NCI-H2227 (cell line): ENCODE data around the gene IL11.
A peak's percentile ranks its signal among the peaks of the same experiment; 100 is the strongest.

Experiments
- DNase-seq: peaks from one replicate; lab custom pipeline; 2025; ENCODE audit not compliant: unreplicated experiment; lab: John Stamatoyannopoulos, UW

Gene IL11

GRCh38 chr19:55391702-55392615, 21.7 kb upstream of the IL11 start:
- no peak for DNase-seq

DNA sequence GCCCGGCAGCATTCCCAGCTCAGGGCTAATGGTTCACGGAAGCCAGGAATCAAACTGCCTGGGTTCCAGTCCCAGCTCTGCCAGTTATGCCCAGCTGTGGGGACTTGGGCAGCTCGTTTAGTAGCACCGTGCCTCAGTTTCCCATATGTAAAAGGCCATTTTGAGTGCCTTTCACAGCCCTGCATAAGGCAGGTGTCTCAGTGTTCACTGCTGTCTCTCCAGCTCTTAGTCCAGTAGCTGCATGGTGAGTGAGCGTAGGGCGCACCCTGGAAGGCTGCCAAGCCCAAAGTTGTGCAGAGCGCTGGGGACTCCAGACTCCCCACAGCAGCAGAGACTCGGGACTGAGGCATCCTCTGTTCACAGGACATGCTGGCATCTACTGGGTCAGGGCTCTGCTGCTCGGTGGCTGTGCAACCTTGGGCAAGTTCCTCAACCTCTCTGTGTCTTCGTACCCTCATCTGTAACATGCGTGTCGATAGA, 21.0 kb upstream of the IL11 start:
- no peak for DNase-seq

GRCh38 chr19:55390461-55390880, 20.2 kb upstream of the IL11 start:
- DNase-seq = no peak

DNA sequence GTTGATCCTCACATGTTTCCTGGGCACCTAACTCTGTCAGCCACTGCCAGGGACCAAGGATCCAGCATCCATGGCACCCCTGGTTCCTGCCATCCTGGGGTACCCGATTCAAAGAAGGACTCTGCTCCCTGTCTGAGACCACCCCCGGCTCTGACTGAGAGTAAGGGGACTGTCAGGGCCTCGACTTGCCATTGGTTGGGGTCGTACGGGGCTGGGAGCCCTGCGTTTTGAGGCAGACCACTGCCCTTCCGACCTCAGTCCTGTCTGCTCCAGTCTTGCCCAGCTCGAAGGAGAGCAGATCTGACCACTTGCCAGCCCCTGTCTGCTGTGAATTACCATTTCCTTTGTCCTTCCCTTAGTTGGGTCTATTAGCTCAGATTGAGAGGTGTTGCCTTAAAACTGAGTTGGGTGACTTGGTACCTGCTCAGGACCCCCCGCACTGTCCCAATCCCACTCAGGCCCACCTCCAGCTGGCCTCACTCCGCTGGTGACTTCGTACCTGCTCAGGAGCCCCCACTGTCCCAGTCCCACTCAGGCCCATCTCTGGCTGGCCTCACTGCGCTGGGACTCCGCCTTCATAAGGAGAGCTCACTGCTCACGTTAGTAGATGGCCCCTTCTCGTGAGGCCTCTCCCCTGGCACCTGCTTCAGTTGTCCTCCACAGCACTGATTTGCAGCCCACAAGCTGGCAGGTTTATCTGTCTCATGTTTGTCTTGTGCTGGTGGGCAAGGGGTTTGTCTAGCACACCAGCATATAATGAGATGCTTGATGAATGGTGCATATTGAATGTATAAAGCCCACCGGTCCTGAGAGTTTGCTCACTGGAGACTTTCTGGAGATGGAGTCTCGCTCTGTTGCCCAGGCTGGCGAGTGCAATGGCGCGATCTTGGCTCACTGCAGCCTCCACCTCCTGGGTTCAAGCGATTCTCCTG, 19.4 kb upstream of the IL11 start:
- DNase-seq = no peak

GRCh38 chr19:55387736-55388497, 17.7 kb upstream of the IL11 start:
- DNase-seq = no peak

- DNase-seq = no peak
Measured at GRCh38 chr19:55386493-55386971, 16.3 kb upstream of the IL11 start.

- peak; percentile 100 for DNase-seq
Measured at GRCh38 chr19:55385724-55386492, 15.6 kb upstream of the IL11 start, which contains the start of gene RPL28. Gene RPL28, plus strand, starts transcription at chr19:55385932. Its CDS starts 426 bp downstream, at chr19:55386358.

DNA sequence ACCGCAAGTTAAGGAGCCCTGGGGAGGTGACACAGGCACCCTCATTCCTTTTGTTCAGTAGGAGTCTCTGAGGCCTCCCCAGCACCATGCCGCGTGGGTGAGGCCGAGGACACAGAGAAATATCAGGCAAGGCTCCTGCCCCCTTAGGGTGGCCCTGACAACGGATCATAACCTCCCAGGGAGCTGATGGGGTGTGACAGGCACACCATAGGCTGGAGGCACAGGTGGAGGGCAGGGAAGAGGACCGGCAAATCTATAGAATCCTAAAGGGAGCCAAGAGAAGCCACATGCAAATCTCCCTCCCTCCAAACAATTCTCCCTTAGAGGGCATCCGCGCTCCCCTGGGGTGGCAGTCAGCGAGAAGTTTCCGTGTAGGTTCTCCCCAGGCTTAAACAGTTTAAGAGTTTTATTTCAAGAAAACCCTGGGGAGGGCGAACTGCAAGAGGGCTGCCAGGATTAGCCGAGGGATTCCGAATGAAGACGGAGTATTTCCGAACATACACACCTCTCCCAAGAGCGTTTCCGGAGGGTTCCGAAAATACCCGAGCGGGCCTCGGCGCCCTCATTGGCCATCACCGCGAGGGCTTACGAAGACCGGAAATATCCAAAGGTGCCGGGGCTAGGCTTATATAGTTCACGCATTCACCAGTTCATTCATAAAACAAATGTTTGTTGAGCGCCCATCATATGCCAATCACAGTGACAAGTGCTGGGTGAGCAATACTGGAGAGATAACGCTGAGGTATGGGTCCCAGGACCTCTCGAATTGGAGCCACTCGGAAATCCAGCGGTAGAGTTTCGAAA, 14.9 kb upstream of the IL11 start:
- DNase-seq = peak; percentile 100

GRCh38 chr19:55384131-55384919, 14.1 kb upstream of the IL11 start, which contains the start of gene TMEM238:
Gene TMEM238, minus strand, starts transcription at chr19:55384292. Its CDS starts 33 bp downstream, at chr19:55384259.
- peak; percentile 69 for DNase-seq

- DNase-seq = peak; percentile 90
Measured at GRCh38 chr19:55383279-55384130, 13.2 kb upstream of the IL11 start.

DNA sequence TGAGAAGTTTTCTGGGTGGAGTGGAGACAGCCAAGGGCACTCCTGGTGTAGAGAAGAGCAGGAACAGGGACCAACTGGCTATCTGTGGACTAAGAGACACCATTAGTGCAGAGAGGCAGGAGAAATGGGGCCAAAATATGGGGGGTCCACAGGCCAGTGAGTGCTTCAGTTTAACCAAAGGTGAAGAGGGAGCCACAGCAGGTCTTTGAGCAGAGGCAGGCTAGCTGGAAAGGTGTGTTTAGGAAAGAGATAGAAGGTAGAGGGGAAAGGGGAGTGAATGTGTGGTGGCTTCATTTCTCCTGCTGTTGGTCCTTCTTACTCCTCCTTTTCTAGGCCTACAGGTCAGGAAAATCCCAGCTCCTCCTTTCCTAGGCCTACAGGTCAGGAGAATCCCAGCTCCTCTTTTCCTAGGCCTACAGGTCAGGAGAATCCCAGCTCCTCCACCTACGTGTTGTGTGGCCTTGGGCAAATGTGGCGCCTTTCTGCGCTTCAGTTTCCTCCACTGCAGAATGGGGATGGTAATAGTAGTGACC, 12.3 kb upstream of the IL11 start:
- no peak for DNase-seq

- no peak for DNase-seq
Measured at GRCh38 chr19:55382013-55382412, 11.8 kb upstream of the IL11 start.

DNA sequence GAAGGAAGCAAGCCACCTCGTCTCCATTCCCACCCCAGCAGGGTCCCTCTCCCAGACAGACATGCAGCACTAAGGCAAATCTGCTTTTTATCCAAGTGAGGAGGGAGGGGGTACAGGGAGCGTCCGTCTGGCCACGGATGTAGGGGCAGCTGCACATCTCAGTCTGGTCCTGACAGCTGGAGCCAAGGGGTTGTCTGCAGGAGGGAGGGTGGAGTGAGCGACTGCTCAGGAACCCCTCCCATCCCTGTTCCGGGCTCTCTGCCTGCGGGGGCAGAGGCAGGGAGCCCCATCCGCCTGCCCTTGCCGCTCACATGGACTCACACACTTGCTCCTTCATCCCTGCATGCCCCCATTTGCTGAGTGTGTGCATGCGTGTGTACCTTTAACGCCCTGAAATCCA, 8.9 kb upstream of the IL11 start:
- DNase-seq = no peak

- no peak for DNase-seq
Measured at GRCh38 chr19:55377356-55378131, 7.3 kb upstream of the IL11 start.

DNA sequence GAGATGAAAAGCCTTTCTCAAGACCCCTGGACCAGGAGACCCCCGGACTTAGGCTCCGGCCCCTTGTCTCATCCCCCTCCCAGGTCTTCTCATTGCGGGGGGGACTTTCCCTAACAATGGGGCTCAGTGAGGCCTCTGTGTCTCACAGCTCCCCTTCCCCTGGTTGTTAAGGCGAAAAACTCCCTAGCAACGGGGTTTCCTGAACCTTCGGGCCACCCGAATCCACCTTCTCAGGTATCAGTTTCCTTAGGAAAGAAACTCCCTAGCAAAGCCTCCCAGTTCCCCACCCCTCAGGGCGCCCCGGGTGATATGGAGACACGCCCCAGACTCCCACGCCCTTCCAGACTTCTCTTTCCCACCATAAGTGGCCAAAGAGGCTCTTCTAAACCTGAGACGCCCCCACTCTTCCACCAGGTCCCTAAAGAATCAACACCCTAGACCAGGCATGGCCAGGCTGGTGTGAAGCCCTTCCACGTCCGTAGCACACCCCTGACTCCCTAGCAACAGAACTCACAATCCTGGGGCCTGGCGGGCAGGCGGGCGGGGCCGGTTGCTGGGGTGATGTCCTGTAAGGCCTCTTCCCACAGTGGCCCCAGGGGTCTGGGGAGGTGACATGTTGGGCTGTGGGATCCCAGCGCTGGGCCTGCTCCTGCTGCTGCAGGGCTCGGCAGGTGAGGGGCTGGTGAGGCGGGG, 6.1 kb upstream of the IL11 start, which contains the start of gene TMEM190:
TMEM190 (plus strand) TSS at position 586 of the 693 bp plus-strand sequence; CDS start at position 614, 28 bp downstream.
- no peak for DNase-seq
